Muscle of arm (tissue), 12 donors: ENCODE data around the gene MBP. TPM values are rescaled to one million over a fixed set of nuclear protein-coding genes. Genes with fewer than 3 reads are reported as not detected.

Source experiments
- DNase-seq: peaks from one replicate; pipeline ENCODE4 v3.0.0-alpha.2; 2013
- polyA plus RNA-seq, 12 donors: library from polyadenylated mRNA; unstranded; fragments of 120-200 nt; gene quantifications; one replicate each; pipeline ENCODE4 v1.2.1, GENCODE V29; 2013; ENCODE audit not compliant: insufficient read length in 12 of 12

Gene MBP
- polyA plus RNA-seq, 12 donors, result 9.7 to 30.7 (median 17.5) TPM; not detected in 1

DNA sequence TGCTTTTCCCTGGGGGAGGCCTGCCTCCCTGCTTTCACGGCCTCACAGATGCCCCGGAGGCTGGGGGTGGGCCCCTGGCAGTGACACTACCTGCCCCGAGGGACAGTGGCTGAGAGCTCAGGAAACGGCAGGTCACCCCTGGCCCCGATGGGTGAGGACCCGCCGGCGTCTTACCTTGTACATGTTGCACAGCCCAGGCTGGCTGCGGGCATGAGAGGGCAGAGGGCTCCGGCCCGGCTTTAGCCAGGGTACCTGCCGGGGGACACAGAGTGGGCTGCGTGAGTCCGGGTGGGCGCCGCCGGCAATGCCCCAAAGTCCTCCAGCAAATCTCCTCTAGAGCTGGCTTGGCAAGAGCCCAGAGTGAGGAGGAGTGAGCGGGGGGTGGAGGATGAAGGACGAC lies 122.9 kb downstream of the MBP start:
- no peak for DNase-seq

- no peak for DNase-seq
Measured at GRCh38 chr18:77008576-77009315, 123.8 kb downstream of the MBP start.

DNA sequence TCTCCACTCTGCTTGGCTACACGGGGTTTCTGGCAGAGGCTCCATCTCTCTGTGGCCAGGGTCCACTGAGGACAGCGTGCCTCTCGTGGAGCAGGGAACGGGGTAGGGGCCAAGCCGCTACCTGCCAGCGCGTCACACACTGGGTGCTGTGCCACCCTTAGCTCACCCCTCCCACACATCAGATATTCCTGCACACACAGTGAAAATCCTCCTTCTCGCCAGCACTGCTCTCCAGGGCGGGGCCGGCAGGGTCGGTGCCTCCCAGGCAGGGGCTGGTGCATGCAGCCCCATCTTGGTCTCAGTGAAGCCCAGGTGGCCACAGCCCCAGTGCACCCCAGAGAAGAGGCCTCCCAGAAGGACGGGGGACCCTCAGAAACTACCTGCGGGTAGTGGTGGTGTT lies 124.6 kb downstream of the MBP start:
- no peak for DNase-seq

DNA sequence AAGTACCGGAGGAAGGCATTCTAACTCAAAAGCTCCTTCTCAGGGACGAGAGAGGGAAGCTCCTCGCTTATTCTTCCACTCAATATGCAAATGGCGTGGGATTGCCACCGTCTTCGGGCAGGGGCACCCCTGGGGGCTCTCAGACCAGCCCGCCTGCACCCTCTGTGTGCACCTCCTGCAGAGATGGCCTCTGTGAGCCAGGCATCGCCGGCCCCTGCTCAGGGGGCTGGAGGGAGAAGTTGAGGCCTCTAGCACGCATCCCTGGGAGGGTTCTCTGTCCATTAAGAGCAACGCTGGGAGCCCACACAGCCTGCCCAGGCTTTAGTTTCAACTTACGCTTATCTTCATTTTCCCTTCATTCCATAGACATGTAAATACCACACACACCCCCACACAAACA lies 125.3 kb downstream of the MBP start:
- DNase-seq, result no peak

DNA sequence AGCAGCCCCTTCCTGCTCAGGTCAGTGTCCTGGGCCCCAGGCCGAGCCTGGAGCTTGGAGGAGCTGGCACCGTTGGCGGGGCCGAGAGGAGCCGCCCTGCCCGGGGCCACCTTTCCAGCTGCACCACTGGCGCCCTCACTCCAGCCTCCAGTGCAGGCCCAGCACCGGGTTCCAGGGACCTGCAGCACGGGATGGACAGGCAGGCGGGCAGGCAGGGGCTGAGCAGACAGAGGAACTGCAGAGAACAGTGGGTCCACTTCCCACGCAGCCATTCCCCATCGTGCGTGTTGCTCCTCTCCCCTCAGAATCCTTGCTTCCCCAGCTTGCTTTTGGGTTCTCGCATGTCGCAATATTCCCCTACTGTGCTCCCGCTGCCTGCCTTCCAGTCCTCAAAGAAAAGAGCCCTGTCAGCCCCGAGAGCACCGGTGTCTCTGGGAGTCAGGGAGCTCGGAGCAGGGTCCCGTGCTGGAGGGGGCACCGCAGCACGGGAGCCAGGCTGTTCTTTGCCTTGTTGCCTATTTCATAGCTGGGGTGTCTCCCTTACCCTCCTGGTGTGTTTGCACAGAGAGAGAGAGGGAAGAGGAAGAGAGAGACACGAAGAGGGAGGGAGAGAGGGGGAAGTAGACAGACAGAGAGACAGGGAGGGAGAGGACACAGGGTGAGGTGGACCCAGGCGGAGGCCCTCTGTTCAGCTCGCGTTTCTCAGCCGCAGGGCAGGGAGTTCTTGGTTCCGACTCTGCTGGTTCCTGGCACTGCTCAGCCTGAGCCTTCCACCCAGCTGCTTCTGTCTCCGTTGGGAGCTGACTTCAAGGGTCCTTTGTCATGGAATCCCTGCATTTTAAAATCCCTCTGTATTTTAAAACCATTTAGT lies 126.0 kb downstream of the MBP start:
- no peak for DNase-seq

- no peak for DNase-seq
Measured at GRCh38 chr18:77005651-77006195, 126.9 kb downstream of the MBP start.

- DNase-seq, result no peak
Measured at GRCh38 chr18:77004555-77005380, 127.8 kb downstream of the MBP start.

DNA sequence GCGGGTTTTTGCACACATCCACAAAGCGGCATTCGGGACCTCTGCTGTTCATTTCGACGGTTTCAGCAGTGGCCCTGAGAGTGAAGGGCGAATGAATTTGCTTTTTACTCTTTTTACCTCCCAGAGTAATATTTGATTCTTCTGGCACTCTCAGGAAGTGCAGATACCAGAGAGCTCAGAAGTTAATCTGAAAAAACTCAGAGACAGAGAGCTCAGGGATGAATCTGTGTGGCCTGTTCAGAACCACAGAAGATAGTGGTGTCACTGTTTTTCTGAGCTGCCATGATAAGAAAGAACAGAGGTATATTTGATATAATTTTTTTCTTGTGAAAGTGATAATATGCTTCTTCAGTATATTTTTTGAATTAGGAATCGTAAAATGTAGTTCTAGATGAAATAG lies 129.3 kb downstream of the MBP start:
- no peak for DNase-seq

DNA sequence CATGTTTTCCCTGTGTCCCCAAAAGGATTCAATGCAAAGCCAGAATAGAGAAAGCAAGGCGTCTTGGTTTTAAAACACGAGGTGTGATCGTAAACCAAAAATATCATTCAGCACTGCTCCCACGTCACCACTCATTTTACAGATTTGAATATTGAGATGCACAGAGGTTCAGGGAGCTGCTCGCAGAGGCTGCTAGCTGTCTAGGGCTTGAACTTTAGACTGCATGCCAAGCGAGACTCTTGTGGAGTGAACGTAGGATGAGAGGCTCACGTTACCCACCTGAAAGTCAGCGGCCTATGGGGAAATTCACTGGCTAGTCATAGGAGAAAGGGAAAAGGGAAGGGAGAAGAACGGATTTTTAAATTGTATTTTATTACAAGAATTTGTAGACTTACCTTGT lies 130.1 kb downstream of the MBP start:
- no peak for DNase-seq

DNA sequence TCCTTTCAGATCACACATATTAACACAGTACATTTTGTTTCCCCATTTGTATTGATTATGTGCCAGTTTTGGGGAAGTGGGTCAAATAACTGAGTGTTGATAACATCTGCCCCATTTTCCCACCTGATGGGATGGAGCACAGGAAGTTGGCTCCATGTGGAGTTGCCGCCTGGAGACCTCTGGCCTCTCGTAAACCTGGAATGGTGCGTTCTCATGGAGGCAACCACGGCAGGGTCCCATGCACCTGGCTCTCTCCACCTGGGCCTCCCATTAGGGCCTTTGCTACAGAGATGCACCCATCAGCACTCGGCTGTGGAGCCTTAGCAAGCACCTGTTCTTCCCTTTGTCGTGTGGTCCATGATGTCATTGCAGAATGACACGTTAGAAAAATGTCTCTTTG lies 130.6 kb downstream of the MBP start:
- DNase-seq, result no peak

GRCh38 chr18:77001041-77001440 lies 131.5 kb downstream of the MBP start:
- DNase-seq, result no peak

- DNase-seq, result peak; percentile 67
Measured at GRCh38 chr18:77000527-77000926, 132.1 kb downstream of the MBP start.

GRCh38 chr18:76999077-76999476 lies 133.5 kb downstream of the MBP start:
- DNase-seq, result no peak

DNA sequence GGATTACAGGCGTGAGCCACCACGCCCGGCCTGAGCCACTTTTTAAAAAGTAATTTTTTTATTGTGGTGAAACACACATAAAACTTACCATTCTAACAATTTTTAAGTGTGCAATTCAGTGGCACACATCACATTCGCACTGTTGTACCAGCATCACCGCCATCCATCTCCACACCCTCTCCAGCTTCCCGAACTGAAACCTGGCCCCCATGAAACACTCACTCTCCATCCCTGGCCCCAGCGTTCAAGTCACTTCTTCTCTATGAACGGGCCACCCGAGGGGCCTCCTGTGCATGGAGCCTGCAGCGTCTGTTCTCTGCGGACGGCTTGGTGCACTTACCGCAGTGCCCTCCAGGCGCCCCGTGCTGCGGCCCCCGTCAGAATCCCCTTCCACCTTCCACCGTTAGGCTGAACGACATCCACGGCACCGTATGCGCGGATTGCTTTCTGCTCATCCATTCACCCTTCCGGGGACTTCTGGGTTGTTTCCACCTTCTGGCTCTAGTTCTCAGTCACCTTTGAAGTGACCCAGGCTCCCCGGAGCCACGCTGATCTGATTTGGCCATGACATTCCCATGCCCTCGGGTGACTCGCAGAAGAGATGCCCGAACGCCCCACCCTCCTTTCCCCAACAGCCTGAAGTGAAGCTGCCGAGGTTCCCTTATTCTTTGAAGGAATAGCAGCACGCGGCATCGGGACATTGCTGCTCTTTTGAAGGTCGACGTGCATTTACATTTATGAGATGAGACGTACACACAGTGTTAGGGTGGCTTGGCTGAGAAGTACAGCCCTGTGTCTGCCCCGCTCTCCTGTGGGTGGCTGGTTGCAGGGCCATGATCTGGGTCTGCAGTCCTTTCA lies 134.4 kb downstream of the MBP start:
- no peak for DNase-seq

- no peak for DNase-seq
Measured at GRCh38 chr18:76996429-76996828, 136.2 kb downstream of the MBP start.

- no peak for DNase-seq
Measured at GRCh38 chr18:76995896-76996295, 136.7 kb downstream of the MBP start.

GRCh38 chr18:76994086-76994654 lies 138.4 kb downstream of the MBP start:
- DNase-seq, result no peak

DNA sequence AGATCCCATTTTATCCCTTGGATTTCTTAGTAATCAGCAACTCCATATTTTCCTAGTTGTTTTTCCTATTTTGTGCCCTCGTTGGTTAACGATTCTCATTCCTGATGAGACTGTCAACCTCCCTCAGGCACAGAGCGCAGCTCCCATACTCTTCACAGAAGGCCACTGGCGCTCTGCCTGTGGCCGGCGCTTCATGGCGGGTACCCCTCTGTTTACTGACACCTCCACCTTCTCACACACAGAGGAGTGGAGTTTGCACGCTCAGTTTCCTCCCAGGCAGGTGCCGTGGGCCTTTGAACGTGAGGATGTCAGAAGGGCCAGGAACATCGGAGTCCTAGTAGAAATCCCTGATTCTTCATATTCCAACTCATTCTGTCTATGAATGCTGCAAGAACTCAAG lies 139.0 kb downstream of the MBP start:
- no peak for DNase-seq

GRCh38 chr18:76993085-76993382 lies 139.5 kb downstream of the MBP start:
- no peak for DNase-seq

GRCh38 chr18:76992226-76993084 lies 140.1 kb downstream of the MBP start:
- no peak for DNase-seq
